H4 (cell line): ENCODE results near the gene MBIP. TPM values are rescaled to one million over a fixed set of nuclear protein-coding genes. Genes with fewer than 3 reads are reported as not detected.
"Not testable (repeated sequence)": the region's sequence is repeated elsewhere in the genome, so short reads cannot be mapped to it uniquely, and the experiment has no call there.

Experiments
- DNase-seq: peaks from one replicate; pipeline ENCODE4 v3.0.0-alpha.2; 2015; ENCODE audit warnings: low spot score
- total RNA-seq: library from RNA; depleted of rRNA; stranded (reverse); fragments of >200 nt; shearing (Covaris generic); gene quantifications from 2 replicates; pipeline ENCODE4 v1.2.3, GENCODE V29; 2014; rRNA removed

The MBIP gene
- 17.7 and 22.0 TPM in 2 replicates for total RNA-seq

DNA sequence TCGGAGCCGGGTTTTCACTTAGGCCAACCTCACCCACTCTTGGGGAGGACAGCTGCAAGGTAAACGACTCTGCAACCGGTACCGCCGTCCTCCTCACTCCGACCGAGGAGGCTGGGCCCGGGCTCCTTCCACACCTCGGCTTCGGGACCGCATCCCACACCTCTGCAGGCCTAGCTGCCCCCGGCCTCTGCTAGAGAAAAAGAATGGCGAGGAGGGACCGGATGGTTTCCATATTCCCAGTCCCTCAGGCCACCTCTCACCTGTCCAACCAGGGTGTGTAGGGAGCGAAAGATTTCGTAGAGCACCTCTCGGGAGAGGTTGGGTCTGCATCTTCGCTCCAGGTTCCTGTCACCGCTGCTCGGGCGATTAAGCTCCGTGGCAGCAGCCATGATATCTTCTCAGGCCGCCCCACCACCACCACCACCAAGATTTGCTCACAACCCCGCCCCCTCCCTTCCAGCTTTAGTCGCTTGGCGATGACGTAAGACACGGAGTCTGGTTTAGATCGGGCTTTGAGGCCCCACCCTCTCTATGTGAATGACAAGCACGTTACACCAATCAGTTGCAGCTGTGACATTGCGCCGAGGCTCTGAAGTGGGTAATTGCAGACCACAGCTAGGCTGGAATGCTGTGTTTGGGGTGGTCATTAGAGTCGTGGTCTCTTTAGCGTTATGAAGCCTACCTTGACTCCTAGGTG is at the start of gene MBIP:
MBIP (minus strand) TSS at position 438 of the 697 bp plus-strand sequence; CDS start at position 389, 49 bp downstream.
- DNase-seq, result peak; percentile 97

- DNase-seq, result no peak
Observed at GRCh38 chr14:36367985-36368774, 47.7 kb upstream of the MBIP start.

GRCh38 chr14:36365766-36366165 is 45.3 kb upstream of the MBIP start:
- no peak for DNase-seq

DNA sequence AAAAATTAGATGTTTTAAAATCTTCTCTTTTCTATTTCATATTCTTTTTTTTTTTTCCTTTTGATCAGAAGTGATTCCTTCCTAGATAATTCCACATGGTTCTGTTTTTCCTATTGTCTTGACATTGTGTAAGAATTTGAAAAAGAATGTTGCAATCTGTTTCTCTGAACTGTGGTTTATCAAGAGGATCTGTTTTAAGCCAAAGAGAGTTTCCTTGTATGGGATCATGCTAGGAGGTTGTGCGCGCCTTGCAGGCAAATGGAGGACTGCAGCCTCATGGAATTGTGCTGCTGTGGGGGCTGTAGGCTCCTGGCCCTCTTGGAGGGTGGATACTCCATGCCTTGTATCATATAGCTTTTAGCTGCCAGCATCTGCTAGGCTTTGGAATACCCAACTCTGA is 43.3 kb upstream of the MBIP start:
- DNase-seq, result no peak

DNA sequence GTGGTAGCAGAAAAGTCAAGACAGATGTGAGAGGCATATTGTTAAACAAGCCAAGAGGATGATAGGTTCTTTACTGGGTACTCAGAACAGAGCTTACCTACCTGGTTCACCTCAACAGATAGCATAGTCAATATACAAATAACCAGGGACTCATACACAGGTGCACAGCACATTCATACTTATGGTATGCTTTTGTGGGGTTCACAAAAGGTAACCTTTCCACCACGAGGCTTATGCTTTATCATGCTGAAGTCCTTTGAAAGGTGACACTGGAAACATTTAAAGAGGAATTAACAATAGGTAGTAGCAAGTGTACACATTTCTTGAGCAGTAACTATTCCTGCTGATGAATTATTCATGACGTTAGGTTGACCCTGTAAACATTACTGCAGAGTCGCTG is 42.2 kb upstream of the MBIP start:
- no peak for DNase-seq

DNA sequence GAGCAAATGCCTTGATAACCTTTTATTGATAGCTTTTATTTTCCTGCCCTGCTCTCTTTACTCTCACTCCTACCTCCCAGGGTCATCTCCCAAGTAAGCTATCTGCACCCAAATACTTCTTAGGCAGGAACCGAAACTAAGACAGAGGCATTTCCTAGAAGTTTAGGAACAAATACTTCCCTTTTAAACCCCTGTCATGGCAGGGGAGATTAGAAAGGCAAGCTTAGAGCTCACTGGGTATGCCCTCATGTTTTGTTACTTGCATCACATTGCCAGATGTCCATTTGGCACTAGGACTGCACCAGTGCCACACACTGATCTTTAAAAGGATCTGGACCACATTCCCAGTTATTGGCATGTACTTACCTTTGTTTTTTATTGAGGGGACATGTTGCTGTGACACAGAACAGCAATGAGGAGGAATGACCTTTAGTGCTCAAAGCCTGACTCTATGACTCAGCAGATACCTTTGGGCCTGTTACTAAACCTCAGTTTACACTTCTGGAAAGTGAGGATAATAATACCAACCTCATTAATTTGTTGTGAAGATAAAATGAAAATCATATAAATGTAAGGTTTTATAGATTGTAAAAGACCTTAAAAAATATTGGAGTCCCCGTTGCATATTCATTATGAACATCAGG is 40.9 kb upstream of the MBIP start:
- DNase-seq, result no peak

DNA sequence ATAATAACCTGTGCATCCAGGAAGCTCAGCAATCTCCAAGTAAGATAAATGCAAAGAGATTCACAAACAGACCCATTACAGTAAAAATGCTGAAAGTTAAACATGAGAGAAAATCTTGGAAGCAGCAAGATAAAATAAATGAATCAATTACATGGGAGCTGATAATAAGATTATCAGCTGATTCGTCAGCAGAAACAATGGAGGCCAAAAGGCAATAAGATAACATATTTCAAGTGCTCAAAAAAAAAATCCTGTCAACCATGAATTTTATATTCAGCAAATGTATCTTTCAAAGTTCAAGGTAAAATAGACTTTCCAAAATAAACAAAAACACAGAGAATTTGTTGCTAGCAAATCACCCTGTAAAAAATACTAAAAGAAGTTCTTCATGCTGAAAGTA is 36.4 kb upstream of the MBIP start:
- no peak for DNase-seq

DNA sequence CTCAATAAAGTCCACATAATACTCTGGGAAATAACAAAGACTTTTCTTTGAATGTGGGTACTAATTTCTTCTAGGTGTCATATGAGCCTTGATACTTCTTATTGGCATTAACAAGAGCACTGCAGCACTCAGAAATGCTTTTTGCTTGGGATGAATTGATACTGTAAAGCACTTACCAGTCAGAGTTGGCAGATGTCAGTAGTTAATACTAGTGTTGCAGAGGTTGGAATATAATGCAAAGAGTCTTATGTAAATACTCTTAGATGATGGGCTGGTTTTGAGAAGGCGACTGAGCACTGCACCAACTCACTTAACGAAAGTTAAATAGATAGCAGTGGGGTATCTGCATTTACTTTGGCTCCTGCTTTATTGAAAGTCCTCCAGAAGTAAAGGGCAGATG is 25.6 kb upstream of the MBIP start:
- DNase-seq, result no peak

GRCh38 chr14:36344211-36344610 is 23.8 kb upstream of the MBIP start:
- DNase-seq, result no peak

DNA sequence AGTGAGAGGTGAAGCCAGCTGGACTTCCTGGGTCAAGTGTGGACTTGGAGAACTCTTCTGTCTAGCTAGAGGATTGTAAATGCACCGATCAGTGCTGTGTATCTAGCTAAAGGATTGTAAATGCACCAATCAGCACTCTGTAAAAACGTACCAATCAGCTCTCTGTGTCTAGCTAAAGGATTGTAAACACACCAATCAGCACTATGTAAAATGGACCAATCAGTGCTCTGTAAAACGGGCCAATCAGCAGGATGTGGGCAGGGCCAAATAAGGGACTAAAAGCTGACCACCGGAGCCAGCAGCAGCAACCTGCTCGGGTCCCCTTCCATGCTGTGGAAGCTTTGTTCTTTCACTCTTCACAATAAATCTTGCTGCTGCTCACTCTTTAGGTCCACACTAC is 21.4 kb upstream of the MBIP start:
- DNase-seq, result not testable (repeated sequence)

GRCh38 chr14:36340276-36340890 is 19.9 kb upstream of the MBIP start:
- DNase-seq, result no peak

DNA sequence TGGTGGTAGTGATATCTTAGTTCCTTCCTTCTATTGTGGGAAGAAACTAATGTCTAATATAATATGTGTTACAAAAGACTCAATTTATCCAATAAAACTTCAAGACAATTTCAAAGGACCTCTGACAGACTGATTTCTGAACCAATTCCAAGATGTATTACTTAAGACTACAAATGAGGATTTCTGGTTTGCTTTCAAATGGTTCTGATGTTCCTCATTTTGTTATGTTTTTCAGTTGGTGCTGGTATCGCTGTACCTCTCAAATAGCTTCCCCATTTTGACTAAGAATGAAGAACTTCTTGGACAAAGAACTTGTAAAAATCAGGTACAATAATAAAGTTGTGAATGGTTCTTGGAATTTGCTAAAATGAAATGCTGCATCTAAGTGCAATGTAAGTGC is 19.4 kb upstream of the MBIP start:
- no peak for DNase-seq

DNA sequence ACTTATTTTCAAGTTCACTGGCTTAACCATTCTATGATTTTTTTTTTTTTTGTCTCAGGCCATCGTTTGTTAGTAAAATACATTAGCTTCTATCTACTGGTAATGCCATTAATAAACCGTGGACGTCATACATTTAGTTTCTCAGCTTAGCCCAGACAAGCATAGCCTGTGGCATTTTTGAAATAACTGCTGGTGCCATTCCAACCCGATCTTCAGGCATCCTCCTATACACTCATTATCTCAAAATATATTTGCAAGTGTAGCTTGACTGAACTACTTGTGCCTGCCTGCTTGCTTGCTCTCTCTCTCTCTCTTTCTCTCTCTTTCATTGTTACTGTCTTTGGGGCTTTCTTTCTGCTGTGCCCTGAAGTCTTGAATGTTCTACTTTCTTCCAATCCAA is 12.7 kb upstream of the MBIP start:
- DNase-seq, result no peak

GRCh38 chr14:36327573-36327972 is 7.1 kb upstream of the MBIP start:
- not testable (repeated sequence) for DNase-seq

DNA sequence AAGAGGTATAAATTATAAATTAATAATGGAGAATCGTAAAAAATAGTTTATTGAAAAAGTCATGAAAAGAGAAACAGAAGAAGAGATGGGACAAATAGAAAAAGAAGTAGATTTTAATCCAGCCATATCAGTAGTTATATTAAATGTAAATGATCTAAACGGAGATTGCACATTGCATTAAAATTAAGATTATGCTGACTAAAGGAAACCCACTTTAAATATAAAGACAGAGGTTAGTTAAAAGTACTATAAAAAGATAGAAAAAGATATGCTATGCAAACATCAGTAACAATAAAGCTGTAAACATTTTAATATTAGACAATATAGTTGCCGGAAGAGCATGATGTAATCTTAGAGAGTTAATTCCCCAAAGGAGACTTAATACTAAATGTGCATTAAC is 5.4 kb upstream of the MBIP start:
- DNase-seq, result no peak

- no peak for DNase-seq
Observed at GRCh38 chr14:36324897-36325296, 4.5 kb upstream of the MBIP start.

DNA sequence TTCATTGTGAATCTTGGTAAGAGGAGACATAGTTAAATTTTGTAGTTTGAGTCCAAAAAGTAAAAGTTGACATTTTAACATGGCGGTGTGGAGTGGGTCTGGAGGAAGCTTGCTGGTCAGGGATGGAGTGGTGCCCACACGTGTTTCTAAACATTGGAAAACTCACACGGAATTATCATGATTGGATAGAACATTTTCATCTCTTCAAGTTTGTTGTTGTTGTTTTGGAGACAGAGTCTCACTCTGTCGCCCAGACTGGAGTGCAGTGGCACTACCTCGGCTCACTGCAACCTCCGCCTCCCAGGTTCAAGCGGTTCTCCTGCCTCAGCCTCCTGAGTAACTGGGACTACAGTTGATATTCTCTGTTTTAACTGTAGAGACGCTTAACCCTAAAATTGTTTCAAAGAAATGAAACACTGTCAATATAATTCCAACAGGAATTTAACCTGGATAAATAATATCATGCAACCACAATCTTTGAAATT is 502 bp upstream of the MBIP start:
- DNase-seq, result no peak

DNA sequence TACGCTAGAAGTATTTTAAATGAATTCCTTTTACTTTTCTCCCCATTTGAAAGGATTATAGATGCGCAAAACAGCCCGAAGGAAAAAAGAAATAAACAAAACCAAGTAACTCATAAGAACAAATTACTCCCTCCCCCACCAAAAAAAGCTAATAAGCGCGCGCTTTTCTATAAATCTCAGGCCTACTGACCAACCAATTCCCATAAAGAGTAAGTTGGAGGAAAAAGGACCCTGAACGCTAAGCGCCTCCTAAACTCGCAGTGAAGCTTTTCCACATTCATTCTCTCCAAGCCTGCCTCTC is 588 bp downstream of the MBIP start:
- no peak for DNase-seq

GRCh38 chr14:36317650-36318049 is 2.8 kb downstream of the MBIP start:
- no peak for DNase-seq

DNA sequence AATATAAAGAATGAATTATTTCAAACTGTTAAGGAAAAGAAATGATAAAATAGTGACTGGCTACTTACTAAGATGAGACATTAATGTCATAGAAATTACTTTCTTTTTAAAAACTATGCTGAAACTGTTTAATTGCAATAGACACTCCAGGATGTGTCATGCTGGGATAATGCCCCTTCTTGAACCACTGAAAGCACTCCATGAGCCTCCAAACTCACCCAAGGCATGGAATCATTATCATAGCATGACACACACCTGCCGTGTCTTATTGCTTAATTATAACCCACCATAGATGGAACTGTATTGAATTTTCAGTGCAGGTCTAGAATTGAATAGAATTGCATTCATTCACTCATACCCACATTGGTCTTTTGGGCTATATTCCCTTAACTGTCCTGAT is 4.3 kb downstream of the MBIP start:
- no peak for DNase-seq

DNA sequence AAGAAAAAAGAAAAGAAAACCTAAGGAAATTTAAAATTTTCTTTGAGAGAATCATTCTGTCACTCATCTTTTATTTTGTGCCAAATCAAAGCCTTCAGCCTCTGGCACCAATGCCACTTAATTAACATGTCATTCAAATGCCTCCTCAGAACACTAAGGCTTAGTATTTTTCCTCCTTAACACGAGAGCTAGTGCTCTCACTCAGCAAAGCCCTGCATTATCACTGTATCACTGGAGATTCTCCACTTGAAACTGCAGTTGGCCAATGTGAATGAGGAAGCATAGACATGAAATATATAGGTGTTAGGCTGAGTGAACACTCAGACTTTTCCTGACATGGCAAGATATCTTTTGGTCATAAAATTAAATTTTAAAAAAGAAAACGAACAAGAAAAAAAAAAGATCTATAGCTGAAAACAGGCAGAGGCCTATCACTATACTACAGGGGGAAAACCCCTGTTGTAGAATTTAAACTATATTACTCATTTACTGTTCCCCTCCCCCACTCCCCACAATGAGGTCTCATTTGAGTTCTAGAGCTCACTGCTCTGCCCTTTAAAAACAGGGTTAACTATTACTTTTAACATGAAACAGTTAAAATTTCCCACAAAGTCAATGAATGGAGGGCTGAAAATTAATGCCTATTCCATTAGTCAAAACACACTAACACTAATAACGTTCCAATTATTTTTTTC is 5.1 kb downstream of the MBIP start:
- DNase-seq, result no peak

GRCh38 chr14:36313898-36314297 is 6.5 kb downstream of the MBIP start:
- no peak for DNase-seq
